ENCODE results near the gene NHLH2. TPM values are rescaled to one million over a fixed set of nuclear protein-coding genes. Genes with fewer than 3 reads are reported as not detected.

Gene NHLH2
- total RNA-seq, 2 donors from 2014 or later, result 1.4 to 2.1 TPM

GRCh38 chr1:115839679-115840237 is 1.2 kb downstream of the NHLH2 start:
- Mint-ChIP-seq H3K4me1 (peaks cover 27% of the 10 kb centered on the region), H3K27me3 (ENCODE audit: insufficient read depth) (peaks cover 7% of the 10 kb centered on the region), H3K36me3 (ENCODE audit: low read depth) (no peaks in the 10 kb centered on the region), H3K4me3 (peak overlapping the region; percentile 85), H3K9me3 (no peaks in the 10 kb centered on the region), H3K27ac (peak overlapping the region; percentile 61)
- 11 to 13% methylated on average over 14 to 21 of the region's 23 CpGs for WGBS, 2 experiments (ENCODE audit: insufficient coverage in 1 of 2, insufficient read length in 1 of 2)
- no peaks in the 10 kb centered on the region for H3K36me3 ChIP-seq (ENCODE audit: control insufficient read depth, insufficient read depth, low read length)
- no peaks in the 10 kb centered on the region for H3K4me1 ChIP-seq (ENCODE audit: control insufficient read depth, insufficient read depth, low read length)
- H3K27ac ChIP-seq (ENCODE audit: low read depth, low read length), result peak overlapping the region; percentile 67
- peaks cover 41% of the 10 kb centered on the region for H3K27me3 ChIP-seq (ENCODE audit: control insufficient read depth, insufficient read depth, low read length, poor library complexity, severe bottlenecking)
- no peaks in the 10 kb centered on the region for H3K9me3 ChIP-seq (ENCODE audit: control insufficient read depth, low read length)
- no peak for DNase-seq
- TF ChIP-seq CTCF (conservative IDR thresholded peaks at IDR 0.05), result no peak
- peak overlapping the region; percentile 84 for H3K4me3 ChIP-seq (ENCODE audit: low read length)
- peak overlapping the region; percentile 33 for H3K9ac ChIP-seq (ENCODE audit: extremely low read depth, low read length, poor library complexity, severe bottlenecking)

GRCh38 chr1:115839029-115839678 is 1.8 kb downstream of the NHLH2 start:
- no peaks in the 10 kb centered on the region for H3K9me3 Mint-ChIP-seq
- no peaks in the 10 kb centered on the region for H3K4me1 ChIP-seq (ENCODE audit: control insufficient read depth, insufficient read depth, low read length)
- peaks cover 41% of the 10 kb centered on the region for H3K27me3 ChIP-seq (ENCODE audit: control insufficient read depth, insufficient read depth, low read length, poor library complexity, severe bottlenecking)
- peak; percentile 91 for DNase-seq
- 3 to 5% methylated on average over 24 to 49 of the region's 49 CpGs for WGBS, 2 experiments (ENCODE audit: insufficient coverage in 1 of 2, insufficient read length in 1 of 2)
- H3K4me3 ChIP-seq (ENCODE audit: low read length), result peak overlapping the region; percentile 84
- H3K27ac ChIP-seq (ENCODE audit: low read depth, low read length), result peak overlapping the region; percentile 67
- no peak for TF ChIP-seq CTCF (conservative IDR thresholded peaks at IDR 0.05)
- peak overlapping the region; percentile 85 for H3K4me3 Mint-ChIP-seq
- H3K36me3 Mint-ChIP-seq (ENCODE audit: low read depth), result no peaks in the 10 kb centered on the region
- peak overlapping the region; percentile 95 for H3K27ac Mint-ChIP-seq
- H3K36me3 ChIP-seq (ENCODE audit: control insufficient read depth, insufficient read depth, low read length), result no peaks in the 10 kb centered on the region
- H3K9ac ChIP-seq (ENCODE audit: extremely low read depth, low read length, poor library complexity, severe bottlenecking), result peak overlapping the region; percentile 33
- peaks cover 29% of the 10 kb centered on the region for H3K4me1 Mint-ChIP-seq
- H3K9me3 ChIP-seq (ENCODE audit: control insufficient read depth, low read length), result no peaks in the 10 kb centered on the region
- peaks cover 7% of the 10 kb centered on the region for H3K27me3 Mint-ChIP-seq (ENCODE audit: insufficient read depth)

GRCh38 chr1:115838431-115839028 is 2.4 kb downstream of the NHLH2 start:
- Histone ChIP-seq H3K9me3 (ENCODE audit: control insufficient read depth, low read length) (no peaks in the 10 kb centered on the region), H3K36me3 (ENCODE audit: control insufficient read depth, insufficient read depth, low read length) (no peaks in the 10 kb centered on the region), H3K27me3 (ENCODE audit: control insufficient read depth, insufficient read depth, low read length, poor library complexity, severe bottlenecking) (peaks cover 41% of the 10 kb centered on the region), H3K4me3 (ENCODE audit: low read length) (peak overlapping the region; percentile 84), H3K4me1 (ENCODE audit: control insufficient read depth, insufficient read depth, low read length) (no peaks in the 10 kb centered on the region), H3K9ac (ENCODE audit: extremely low read depth, low read length, poor library complexity, severe bottlenecking) (peak overlapping the region; percentile 33), H3K27ac (ENCODE audit: low read depth, low read length) (peak overlapping the region; percentile 67)
- Mint-ChIP-seq H3K9me3 (no peaks in the 10 kb centered on the region), H3K27me3 (ENCODE audit: insufficient read depth) (peaks cover 7% of the 10 kb centered on the region), H3K4me1 (peaks cover 34% of the 10 kb centered on the region), H3K36me3 (ENCODE audit: low read depth) (no peaks in the 10 kb centered on the region), H3K27ac (peak overlapping the region; percentile 95), H3K4me3 (peak overlapping the region; percentile 85)
- no peak for TF ChIP-seq CTCF (conservative IDR thresholded peaks at IDR 0.05)
- DNase-seq, result peak; percentile 79
- 12 to 13% methylated on average over 17 to 67 of the region's 67 CpGs for WGBS, 2 experiments (ENCODE audit: insufficient coverage in 1 of 2, insufficient read length in 1 of 2)
